ENCODE measurements around the gene DNAJB11.

GRCh38 chr3:186613637-186614265 lies 43.2 kb downstream of the DNAJB11 start:
- TF ChIP-seq CTCF (IDR thresholded peaks at IDR 0.05 in 2 of 3, conservative IDR thresholded peaks at IDR 0.05 in 1 of 3; ENCODE audit: borderline replicate concordance in 1 of 3, insufficient read depth in 1 of 3, low read depth in 2 of 3, low read length in 2 of 3) (no peak), EZH2 (IDR thresholded peaks at IDR 0.05) (no peak), YY1 (IDR thresholded peaks at IDR 0.05; ENCODE audit: extremely low read depth, insufficient replicate concordance, low read depth, low read length) (no peak), REST (IDR thresholded peaks at IDR 0.05; ENCODE audit: low read depth) (no peak), SIN3A (IDR thresholded peaks at IDR 0.05; ENCODE audit: low read depth) (no peak), RAD21 (IDR thresholded peaks at IDR 0.05; ENCODE audit: low read depth) (no peak), EZH2phosphoT487 (IDR thresholded peaks at IDR 0.05; ENCODE audit: borderline replicate concordance) (no peak), SP1 (IDR thresholded peaks at IDR 0.05; ENCODE audit: low read depth) (no peak), POLR2A (IDR thresholded peaks at IDR 0.05; ENCODE audit: borderline replicate concordance, extremely low read depth, insufficient read depth, insufficient read length) (no peak), ZNF274 (IDR thresholded peaks at IDR 0.05; ENCODE audit: low read depth, low read length) (no peak), CEBPB (IDR thresholded peaks at IDR 0.05; ENCODE audit: low read depth) (no peak), MAX (IDR thresholded peaks at IDR 0.05) (no peak), POLR2AphosphoS5 (IDR thresholded peaks at IDR 0.05; ENCODE audit: low read depth, low read length) (no peak)

All from HCT116 (cell line).